ENCODE results near the gene TMEM222.
"Not testable (repeated sequence)": the region's sequence is repeated elsewhere in the genome, so short reads cannot be mapped to it uniquely, and the experiment has no call there.

The TMEM222 gene, protein sequence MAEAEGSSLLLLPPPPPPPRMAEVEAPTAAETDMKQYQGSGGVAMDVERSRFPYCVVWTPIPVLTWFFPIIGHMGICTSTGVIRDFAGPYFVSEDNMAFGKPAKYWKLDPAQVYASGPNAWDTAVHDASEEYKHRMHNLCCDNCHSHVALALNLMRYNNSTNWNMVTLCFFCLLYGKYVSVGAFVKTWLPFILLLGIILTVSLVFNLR

GRCh38 chr1:27321813-27322568, at the start of gene TMEM222:
TSS of gene TMEM222 (plus strand) at chr1:27322163. CDS start at chr1:27322198, 35 bp downstream.
- peak; percentile 99 for DNase-seq

GRCh38 chr1:27274204-27274603, 47.8 kb upstream of the TMEM222 start:
- DNase-seq, result no peak

DNA sequence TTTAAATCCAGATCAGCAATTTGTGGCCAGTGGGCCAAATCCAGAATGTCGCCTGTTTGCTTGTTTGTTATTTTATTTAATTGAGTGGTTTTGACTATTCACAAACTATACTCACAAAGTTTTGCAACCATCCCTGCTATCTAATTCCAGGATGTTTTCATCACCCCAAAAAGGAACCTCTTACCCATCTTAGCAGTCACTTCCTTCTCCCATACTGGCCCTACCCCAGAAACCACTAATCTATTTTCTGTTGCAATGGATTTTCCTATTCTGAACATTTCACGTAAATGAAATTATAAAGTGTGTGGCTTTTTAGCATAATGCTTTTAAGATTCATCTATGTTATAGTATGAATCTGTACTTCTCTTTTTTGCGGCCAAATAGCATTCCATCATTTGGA, 46.3 kb upstream of the TMEM222 start:
- DNase-seq, result no peak

DNA sequence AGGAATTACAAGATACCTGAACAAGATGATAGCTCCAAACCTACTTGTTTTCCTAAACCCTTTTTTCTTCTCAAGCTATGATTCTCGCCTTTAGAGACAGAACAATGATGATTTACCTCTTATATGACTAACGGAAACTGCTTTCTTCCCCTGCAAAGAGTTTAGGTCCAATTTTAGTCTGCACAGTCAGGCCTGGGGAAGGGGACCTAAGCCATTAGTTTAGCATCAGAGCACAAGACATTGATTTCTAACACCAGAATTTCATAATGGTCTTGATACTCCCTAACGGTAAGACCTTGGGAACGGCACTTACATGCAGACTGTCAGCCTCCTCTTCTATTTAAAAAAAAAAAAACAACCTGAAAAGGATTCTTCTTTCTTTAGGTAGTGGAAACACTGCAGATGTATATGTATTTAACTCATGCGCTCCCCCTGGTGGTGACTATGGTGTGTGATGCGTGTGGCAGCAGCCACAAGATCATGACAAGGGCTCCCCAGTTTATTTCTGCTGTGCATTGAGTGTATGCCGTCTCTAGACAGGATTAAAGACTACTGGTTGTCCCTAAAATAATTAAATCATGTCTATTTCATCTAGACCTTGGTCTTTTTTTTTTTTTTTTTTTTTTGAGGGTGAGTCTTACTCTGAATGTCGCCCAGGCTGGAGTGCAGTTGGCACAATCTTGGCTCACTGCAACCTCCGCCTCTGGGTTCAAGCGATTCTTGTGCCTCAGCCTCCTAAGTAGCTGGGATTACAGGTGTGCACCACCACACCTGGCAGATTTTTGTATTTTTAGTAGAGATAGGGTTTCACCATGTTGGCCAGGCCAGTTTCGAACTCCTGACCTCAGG, 37.3 kb upstream of the TMEM222 start:
- peak; percentile 93 for DNase-seq

DNA sequence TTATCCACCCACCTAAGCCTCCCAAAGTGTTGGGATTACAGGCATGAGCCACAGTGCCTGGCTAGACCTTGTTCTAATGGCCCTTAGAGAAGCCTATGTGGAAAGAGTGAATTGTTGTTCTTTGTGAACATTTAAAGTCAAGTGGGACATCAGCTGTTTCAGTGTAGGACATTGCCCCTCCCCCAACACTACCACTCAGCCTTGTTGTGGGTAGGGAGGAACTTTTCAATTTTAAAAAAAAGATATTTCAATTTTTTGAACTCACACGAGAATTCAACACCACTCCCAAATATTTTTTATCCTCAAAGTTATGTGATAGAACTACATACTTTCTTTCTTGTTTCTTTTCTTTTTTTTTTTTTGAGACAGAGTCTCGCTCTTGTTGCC, 36.7 kb upstream of the TMEM222 start:
- no peak for DNase-seq

DNA sequence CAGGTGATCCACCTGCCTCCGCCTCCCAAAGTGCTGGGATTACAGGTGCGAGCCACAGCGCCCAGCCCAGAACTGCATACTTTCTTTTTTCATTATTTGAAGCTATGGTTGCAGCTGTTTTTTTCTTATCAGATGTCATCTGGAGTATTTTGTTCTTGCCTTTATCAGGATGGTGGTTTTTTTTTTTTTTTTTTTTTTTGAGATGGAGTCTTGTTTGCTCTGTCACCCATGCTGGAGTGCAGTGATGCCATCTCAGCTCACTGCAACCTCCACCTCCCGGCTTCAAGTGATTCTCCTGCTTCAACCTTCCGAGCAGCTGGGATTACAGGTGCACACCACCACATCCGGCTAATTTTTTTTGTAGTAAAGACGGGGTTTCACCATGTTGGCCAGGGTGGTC, 36.1 kb upstream of the TMEM222 start:
- not testable (repeated sequence) for DNase-seq

DNA sequence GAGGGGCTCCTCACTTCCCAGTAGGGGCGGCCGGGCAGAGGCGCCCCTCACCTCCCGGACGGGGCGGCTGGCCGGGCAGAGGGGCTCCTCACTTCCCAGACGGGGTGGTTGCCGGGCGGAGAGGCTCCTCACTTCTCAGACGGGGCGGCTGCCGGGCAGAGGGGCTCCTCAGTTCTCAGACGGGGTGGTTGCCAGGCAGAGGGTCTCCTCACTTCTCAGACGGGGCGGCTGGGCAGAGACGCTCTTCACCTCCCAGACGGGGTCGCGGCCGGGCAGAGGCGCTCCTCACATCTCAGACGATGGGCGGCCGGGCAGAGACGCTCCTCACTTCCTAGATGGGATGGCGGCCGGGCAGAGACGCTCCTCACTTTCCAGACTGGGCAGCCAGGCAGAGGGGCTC, 32.8 kb upstream of the TMEM222 start:
- not testable (repeated sequence) for DNase-seq

DNA sequence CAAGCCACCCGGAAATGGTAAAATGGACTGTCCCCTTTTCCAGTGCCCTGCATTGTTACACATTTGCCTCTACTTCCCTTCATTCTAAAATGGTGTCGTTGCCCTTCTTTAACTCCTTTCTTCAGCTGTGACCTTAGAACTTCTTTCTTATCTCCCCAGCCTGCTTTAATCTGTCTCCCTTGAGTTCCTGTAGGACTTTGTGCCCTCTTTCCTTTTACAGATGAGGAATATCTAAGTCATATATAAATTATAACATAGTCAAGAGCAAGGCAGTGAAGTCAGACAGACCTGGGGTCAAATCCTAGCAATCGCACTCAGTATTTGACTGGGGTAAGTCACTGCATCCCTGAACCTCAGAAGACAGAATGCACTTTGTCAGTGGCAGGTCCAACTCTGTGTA, 31.4 kb upstream of the TMEM222 start:
- DNase-seq, result no peak

GRCh38 chr1:27292106-27292505, 29.9 kb upstream of the TMEM222 start:
- DNase-seq, result no peak

DNA sequence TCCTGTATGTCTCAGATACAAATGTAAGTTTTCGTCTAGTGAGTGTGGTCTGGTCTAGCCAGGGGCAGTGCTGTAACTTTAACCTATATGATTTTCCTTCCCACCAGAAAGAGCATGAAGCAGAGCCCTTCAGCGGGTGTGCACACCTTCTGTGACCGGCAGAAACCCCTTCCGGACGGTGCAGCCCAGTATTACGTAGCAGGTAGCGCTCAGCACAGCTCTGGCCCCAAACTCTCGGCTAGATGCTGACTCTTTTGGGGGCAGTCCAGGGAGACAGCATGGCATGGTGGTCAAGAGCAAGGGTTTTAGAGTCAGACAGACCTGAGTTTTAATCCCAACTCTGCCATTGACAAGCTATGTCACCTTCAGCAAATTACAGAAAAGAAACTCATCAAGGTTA, 28.0 kb upstream of the TMEM222 start:
- DNase-seq, result no peak

DNA sequence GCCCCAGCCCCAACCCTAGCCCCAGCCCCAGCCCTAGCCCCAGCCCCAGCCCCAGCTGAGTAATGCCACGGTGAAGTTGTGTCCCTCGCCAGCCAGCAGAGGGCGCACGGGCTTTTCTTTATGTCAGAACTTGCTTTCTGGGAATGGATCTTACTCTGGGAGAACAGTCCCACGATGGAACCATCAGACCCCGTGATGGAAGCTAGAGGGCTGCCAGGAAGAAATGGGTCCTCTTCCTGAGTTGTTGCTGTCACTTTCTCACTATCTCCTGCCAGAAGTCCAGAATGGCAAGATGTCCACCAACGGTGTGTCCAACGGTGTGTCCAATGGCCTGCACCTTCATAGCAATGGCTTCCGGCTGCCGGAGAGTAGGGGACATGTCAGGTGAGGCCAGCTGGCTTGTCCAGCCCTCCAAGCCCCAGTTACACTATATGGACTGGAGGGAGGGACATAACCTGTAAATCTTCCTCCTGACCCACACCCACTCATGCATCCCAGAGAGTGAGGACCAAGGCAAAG, 25.1 kb upstream of the TMEM222 start:
- peak; percentile 76 for DNase-seq

DNA sequence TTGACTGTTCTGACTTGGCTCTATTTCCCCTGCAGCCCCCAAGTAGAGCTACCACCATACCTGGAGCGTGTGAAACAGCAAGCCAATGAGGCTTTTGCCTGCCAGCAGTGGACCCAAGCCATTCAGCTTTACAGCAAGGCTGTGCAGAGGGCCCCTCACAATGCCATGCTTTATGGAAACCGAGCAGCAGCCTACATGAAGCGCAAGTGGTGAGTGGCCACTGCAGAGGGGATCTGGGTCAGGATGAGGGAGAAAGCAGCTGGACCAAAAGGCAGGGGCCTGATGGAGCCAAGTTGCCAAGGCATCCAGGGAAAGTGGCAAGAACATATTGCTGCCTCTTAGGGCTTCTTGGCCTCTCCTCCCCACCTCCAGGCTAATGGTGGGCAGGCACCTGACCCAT, 24.1 kb upstream of the TMEM222 start:
- DNase-seq, result no peak

DNA sequence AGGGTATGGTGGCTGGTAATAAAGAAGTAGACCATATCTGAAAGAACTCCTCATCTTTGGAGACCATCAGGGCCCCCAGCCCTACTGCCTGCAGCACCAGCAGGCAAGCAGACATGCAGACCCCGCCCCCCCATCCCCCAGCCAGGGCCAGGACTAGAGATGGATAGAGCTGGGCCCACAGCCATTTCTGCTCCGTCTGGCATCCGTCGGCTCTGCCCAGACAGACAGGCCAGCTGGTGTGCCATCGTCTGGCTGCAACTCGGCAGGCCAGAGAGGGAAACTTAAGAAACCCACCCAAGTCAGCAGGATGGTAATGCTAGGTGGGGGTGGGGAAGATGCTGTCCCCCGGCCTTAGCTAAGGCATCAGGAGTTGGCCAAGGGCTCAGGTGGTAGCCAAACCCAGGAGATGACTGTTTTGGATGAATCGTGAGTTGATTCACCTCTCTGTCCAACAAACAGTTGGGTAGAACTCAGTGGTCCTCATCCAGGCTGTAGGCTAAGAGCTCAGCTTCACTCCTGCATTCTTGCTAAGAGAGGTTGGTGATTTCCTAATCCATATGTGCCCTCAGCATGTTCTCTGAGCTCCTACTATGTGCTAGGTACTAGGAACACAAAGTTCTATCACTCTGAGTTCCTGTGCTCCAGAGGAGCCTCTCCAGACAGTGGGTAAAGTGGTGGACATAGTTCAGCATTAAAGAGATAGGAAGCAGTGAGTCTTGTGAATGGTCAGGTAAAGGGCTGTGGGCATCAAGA, 23.2 kb upstream of the TMEM222 start:
- no peak for DNase-seq

- peak; percentile 64 for DNase-seq
These were observed 22.3 kb upstream of the TMEM222 start for GRCh38 chr1:27299385-27300271.

GRCh38 chr1:27300341-27301051, 21.5 kb upstream of the TMEM222 start:
- peak; percentile 94 for DNase-seq

GRCh38 chr1:27301052-27301422, 20.9 kb upstream of the TMEM222 start:
- no peak for DNase-seq

DNA sequence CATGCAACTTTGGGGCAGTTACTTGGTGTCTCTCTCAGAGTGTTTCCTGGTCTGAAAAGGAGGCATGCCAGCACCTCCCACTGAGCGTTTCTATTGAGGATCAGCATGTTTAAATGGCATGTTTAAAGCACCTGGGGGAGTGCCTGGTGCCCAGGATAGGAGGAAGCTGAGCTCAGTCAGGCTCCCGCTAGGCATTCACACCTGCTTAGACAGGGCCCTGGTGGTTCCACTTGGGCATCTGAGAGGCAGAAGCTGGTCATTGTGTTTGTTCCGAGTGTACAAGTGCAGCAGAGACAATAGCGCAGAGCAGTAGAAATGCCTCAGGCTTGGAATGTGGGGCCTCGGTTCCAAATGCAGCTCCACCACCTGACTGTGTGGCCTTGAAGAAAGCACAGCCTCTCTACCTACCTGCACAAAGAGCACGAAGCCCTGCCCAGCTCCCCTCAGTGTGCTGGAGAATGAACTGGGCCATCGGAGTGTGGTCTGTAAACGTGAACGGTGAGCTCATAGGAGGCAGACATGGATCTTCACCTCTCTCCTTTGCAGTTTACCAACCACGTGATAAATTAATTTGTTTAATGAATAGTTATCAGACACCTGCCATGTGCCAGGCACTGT, 20.3 kb upstream of the TMEM222 start:
- no peak for DNase-seq

DNA sequence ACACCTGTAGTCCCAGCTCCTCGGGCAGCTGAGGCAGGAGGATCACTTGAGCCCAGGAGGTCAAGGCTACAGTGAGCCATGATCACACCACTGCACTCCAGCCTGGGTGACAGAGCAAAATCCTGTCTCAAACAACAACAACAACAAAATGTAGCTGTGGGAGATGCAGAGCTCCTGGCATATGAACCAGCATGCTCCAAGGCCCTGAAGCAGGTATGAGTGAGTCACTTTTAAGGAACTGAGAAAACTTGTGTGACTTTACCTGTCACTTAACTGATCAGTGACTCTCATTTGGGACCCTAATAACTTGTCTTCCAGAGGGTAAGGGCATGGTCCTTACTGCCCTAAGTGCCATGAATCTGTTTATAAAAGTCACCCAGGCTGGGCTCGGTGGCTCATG, 19.4 kb upstream of the TMEM222 start:
- no peak for DNase-seq

GRCh38 chr1:27303509-27303908, 18.5 kb upstream of the TMEM222 start:
- DNase-seq, result no peak

DNA sequence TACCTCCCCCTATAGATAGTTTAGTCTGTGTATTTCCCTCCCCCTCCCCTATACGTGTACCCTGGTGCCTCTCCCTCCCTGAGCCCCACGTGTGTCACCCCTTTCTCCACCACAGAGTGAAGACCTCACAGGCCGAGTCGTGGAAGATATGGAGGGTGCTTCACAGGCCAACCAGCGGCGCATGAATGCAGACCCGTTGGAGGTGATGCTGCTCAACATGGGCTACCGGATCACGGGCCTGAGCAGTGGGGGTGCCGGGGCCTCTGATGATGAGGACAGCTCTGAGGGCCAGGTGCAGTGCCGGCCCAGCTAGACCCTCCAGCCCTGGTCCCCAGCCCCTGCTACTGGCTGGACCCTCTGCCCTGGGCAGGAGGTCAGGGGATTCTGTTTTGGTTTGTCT, 15.9 kb upstream of the TMEM222 start:
- no peak for DNase-seq
